ENCODE data around the gene FAM221A.

DNA sequence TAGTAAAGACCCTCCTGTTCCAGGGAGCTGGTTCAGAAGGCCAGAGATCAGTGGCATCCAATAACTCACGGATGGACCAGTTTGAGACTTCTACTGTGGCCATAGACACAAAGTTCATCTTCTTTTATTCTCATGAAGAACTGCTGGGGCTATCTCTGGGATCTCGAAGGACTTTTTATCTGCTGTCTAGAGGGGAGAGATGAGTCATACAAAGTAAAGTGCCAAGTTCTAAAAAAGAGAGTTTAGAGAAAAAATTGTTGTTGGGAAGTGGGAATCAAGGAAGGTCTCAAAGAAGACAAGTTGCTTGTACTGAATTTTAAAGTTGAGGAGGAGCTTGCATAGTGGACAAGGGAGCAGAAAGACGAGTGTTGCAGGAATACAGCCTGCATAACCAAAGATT is 8.0 kb upstream of the FAM221A start:
- TF ChIP-seq, protein P1, sequence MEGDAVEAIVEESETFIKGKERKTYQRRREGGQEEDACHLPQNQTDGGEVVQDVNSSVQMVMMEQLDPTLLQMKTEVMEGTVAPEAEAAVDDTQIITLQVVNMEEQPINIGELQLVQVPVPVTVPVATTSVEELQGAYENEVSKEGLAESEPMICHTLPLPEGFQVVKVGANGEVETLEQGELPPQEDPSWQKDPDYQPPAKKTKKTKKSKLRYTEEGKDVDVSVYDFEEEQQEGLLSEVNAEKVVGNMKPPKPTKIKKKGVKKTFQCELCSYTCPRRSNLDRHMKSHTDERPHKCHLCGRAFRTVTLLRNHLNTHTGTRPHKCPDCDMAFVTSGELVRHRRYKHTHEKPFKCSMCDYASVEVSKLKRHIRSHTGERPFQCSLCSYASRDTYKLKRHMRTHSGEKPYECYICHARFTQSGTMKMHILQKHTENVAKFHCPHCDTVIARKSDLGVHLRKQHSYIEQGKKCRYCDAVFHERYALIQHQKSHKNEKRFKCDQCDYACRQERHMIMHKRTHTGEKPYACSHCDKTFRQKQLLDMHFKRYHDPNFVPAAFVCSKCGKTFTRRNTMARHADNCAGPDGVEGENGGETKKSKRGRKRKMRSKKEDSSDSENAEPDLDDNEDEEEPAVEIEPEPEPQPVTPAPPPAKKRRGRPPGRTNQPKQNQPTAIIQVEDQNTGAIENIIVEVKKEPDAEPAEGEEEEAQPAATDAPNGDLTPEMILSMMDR (IDR thresholded peaks at IDR 0.05), result no peak
- TF ChIP-seq POLR2A (IDR thresholded peaks at IDR 0.05), result no peak
